Body of pancreas (tissue), 4 donors: ENCODE results near the gene KDELR3. TPM values are rescaled to one million over a fixed set of nuclear protein-coding genes. Genes with fewer than 3 reads are reported as not detected.

Experiments used
- ATAC-seq: fragments of 150-250 bp; one replicate; pipeline ENCODE4 v1.9.1; 2016
- DNase-seq, 4 donors: peaks; one replicate each; pipeline ENCODE4 v3.0.0-alpha.2; 2019
- H3K27ac ChIP-seq, 4 donors: fragments of 200-600 bp; sonication (generic); 1 replicate in 3 of 4; 2 replicates in 1 of 4; pipeline versions ENCODE4 v1.5.1 to v1.6.1; 2016 to 2019; ENCODE audit warnings: mild to moderate bottlenecking in 1 of 4, mixed read lengths in 1 of 4, moderate library complexity in 1 of 4
- H3K27me3 ChIP-seq, 2 donors: fragments of 200-600 bp; sonication (generic); one replicate each; pipeline ENCODE4 v1.6.0; 2016; ENCODE audit warnings: mild to moderate bottlenecking in 1 of 2
- H3K36me3 ChIP-seq, 2 donors: fragments of 200-600 bp; sonication (generic); replicated peaks in 1 of 2; 2 replicates each; pipeline ENCODE4 v1.5.1; 2016; ENCODE audit warnings: low read depth in 2 of 2; ENCODE audit not compliant: insufficient read depth in 1 of 2
- H3K4me1 ChIP-seq: fragments of 200-600 bp; sonication (generic); one replicate; pipeline ENCODE4 v1.6.0; 2016
- H3K4me3 ChIP-seq, 2 donors: fragments of 200-600 bp; sonication (generic); 1 replicate in 1 of 2; 2 replicates in 1 of 2; pipeline ENCODE4 v1.5.1; 2016 to 2019
- H3K9me3 ChIP-seq, 3 donors: fragments of 200-600 bp; sonication (generic); 1 replicate in 2 of 3; 2 replicates in 1 of 3; pipeline ENCODE4 v1.5.1; 2016
- CTCF ChIP-seq, 7 experiments: fragments of 450-650 bp in 4 of 7; fragments of 200-600 bp in 3 of 7; sonication (generic) in 3 of 7; IDR thresholded peaks; one replicate each; pipeline ENCODE4 v1.5.1; 2016 to 2019; ENCODE audit warnings: antibody characterized with exemption in 7 of 7
- POLR2A ChIP-seq, 3 donors: fragments of 450-650 bp; IDR thresholded peaks; one replicate each; pipeline ENCODE4 v1.6.1; 2016; ENCODE audit warnings: antibody characterized with exemption in 3 of 3, mild to moderate bottlenecking in 2 of 3
- WGBS, 2 donors: methylation state at CpG; one replicate each; pipeline ENCODE4 v1.1.5; 2017; 5-methylcytosine and 5-hydroxymethylcytosine counted together
- intact Hi-C: fragments of 100-400 bp; cut with DNase I; formaldehyde crosslinking; loops from one replicate; pipeline ENCODE4 v1.15.1; 2023
- total RNA-seq, 2 donors: library from RNA; depleted of rRNA; stranded (reverse); fragments of >200 nt; gene quantifications; one replicate each; pipeline ENCODE4 v1.1.0, GENCODE V29; 2016

The KDELR3 gene
- total RNA-seq, 2 donors from 2014 or later: 5.6 to 16.3 TPM

- H3K4me1 ChIP-seq: no peaks in the 10 kb centered on the region
- DNase-seq (no peak), ATAC-seq (no peak)
- WGBS, 2 donors: 70 to 74% methylated on average over 7 to 14 of the region's 14 CpGs
- intact Hi-C loops: no loop called here
- H3K9me3 ChIP-seq: no peaks in the 10 kb centered on the region
- no peak for TF ChIP-seq CTCF (IDR thresholded peaks at IDR 0.05)
- TF ChIP-seq POLR2A (IDR thresholded peaks at IDR 0.05): no peak
- H3K36me3 ChIP-seq: no peaks in the 10 kb centered on the region
- H3K4me3 ChIP-seq: no peak overlapping the region
- no peaks in the 10 kb centered on the region for H3K27me3 ChIP-seq
- H3K27ac ChIP-seq: no peak overlapping the region
Observed at GRCh38 chr22:38448945-38449745, 18.8 kb upstream of the KDELR3 start.

GRCh38 chr22:38449776-38450175 is 18.1 kb upstream of the KDELR3 start:
- intact Hi-C loops: no loop called here
- no peak for DNase-seq
- Histone ChIP-seq H3K27me3 (peaks cover 0 to 6% of the 10 kb centered on the region in 2 donors), H3K4me1 (peaks cover 6% of the 10 kb centered on the region), H3K4me3 (no peak overlapping the region), H3K27ac (no peak overlapping the region), H3K36me3 (no peaks in the 10 kb centered on the region), H3K9me3 (no peaks in the 10 kb centered on the region)
- TF ChIP-seq CTCF (IDR thresholded peaks at IDR 0.05) (no peak), POLR2A (IDR thresholded peaks at IDR 0.05) (no peak)
- no peak for ATAC-seq
- WGBS, 2 donors: 73 to 78% methylated on average over 15 to 18 of the region's 18 CpGs

GRCh38 chr22:38450234-38450797 is 17.6 kb upstream of the KDELR3 start:
- ATAC-seq (no peak), DNase-seq (no peak)
- no peak overlapping the region for H3K27ac ChIP-seq
- H3K9me3 ChIP-seq: no peaks in the 10 kb centered on the region
- H3K27me3 ChIP-seq: peaks cover 0 to 9% of the 10 kb centered on the region in 2 donors
- WGBS, 2 donors: 64 to 67% methylated on average over 10 to 11 of the region's 11 CpGs
- H3K36me3 ChIP-seq: no peaks in the 10 kb centered on the region
- TF ChIP-seq CTCF (IDR thresholded peaks at IDR 0.05) (no peak), POLR2A (IDR thresholded peaks at IDR 0.05) (no peak)
- no peak overlapping the region for H3K4me3 ChIP-seq
- H3K4me1 ChIP-seq: peaks cover 8% of the 10 kb centered on the region
- intact Hi-C loops: no loop called here

GRCh38 chr22:38451404-38451803 is 16.5 kb upstream of the KDELR3 start:
- Histone ChIP-seq H3K9me3 (no peaks in the 10 kb centered on the region), H3K4me3 (no peak overlapping the region), H3K27me3 (peaks cover 0 to 13% of the 10 kb centered on the region in 2 donors), H3K27ac (no peak overlapping the region), H3K4me1 (peaks cover 13% of the 10 kb centered on the region), H3K36me3 (no peaks in the 10 kb centered on the region)
- ATAC-seq: no peak
- TF ChIP-seq POLR2A (IDR thresholded peaks at IDR 0.05): no peak
- DNase-seq: no peak
- intact Hi-C loops: no loop called here
- 92 to 100% methylated on average over 2 of the region's 2 CpGs for WGBS, 2 donors

- Histone ChIP-seq H3K4me1 (peaks cover 13% of the 10 kb centered on the region), H3K27ac (no peak overlapping the region), H3K4me3 (no peak overlapping the region), H3K9me3 (no peaks in the 10 kb centered on the region), H3K36me3 (no peaks in the 10 kb centered on the region), H3K27me3 (peaks cover 0 to 13% of the 10 kb centered on the region in 2 donors)
- intact Hi-C loops: no loop called here
- no peak for TF ChIP-seq CTCF (IDR thresholded peaks at IDR 0.05)
- no peak for TF ChIP-seq POLR2A (IDR thresholded peaks at IDR 0.05)
- WGBS, 2 donors: 33 to 83% methylated on average over 1 to 4 of the region's 4 CpGs
- ATAC-seq: no peak
- no peak for DNase-seq
Observed at GRCh38 chr22:38451864-38452263, 16.0 kb upstream of the KDELR3 start.
